Measurements from ENCODE around the gene CCDC70.

DNA sequence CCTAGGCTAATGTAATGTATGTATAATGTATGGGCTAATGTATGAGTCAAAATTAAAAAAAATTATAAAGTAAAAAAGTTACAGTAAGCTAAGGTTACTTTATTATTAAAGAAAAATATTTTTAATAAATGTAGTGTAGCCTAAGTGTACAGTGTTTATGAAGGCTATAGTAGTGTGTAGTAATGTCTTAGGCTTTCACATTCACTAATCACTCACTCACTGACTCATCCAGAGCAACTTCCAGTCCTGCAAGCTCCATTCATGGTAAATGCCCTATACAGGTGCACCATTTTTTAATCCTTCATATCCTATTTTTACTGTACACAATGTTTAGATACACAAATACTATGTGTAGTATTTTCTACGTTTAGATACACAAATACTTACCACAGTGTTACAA, 15.0 kb upstream of the CCDC70 start:
- TF ChIP-seq, protein P1, sequence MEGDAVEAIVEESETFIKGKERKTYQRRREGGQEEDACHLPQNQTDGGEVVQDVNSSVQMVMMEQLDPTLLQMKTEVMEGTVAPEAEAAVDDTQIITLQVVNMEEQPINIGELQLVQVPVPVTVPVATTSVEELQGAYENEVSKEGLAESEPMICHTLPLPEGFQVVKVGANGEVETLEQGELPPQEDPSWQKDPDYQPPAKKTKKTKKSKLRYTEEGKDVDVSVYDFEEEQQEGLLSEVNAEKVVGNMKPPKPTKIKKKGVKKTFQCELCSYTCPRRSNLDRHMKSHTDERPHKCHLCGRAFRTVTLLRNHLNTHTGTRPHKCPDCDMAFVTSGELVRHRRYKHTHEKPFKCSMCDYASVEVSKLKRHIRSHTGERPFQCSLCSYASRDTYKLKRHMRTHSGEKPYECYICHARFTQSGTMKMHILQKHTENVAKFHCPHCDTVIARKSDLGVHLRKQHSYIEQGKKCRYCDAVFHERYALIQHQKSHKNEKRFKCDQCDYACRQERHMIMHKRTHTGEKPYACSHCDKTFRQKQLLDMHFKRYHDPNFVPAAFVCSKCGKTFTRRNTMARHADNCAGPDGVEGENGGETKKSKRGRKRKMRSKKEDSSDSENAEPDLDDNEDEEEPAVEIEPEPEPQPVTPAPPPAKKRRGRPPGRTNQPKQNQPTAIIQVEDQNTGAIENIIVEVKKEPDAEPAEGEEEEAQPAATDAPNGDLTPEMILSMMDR (tag by site-specific recombination; IDR thresholded peaks at IDR 0.05) = no peak
- no peak for TF ChIP-seq ZNF2 (tag by site-specific recombination; IDR thresholded peaks at IDR 0.05)
- no peak for TF ChIP-seq ZNF792 (tag by site-specific recombination; IDR thresholded peaks at IDR 0.05)
- TF ChIP-seq, protein P2, sequence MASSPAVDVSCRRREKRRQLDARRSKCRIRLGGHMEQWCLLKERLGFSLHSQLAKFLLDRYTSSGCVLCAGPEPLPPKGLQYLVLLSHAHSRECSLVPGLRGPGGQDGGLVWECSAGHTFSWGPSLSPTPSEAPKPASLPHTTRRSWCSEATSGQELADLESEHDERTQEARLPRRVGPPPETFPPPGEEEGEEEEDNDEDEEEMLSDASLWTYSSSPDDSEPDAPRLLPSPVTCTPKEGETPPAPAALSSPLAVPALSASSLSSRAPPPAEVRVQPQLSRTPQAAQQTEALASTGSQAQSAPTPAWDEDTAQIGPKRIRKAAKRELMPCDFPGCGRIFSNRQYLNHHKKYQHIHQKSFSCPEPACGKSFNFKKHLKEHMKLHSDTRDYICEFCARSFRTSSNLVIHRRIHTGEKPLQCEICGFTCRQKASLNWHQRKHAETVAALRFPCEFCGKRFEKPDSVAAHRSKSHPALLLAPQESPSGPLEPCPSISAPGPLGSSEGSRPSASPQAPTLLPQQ (tag by site-specific recombination; IDR thresholded peaks at IDR 0.05) = no peak
- no peak for TF ChIP-seq ZNF558 (tag by site-specific recombination; IDR thresholded peaks at IDR 0.05)
- no peak for TF ChIP-seq ZBTB7A (tag by site-specific recombination; IDR thresholded peaks at IDR 0.05; ENCODE audit: low read depth)
- TF ChIP-seq ZNF302 (tag by site-specific recombination; IDR thresholded peaks at IDR 0.05; ENCODE audit: low read depth) = no peak
- no peak for TF ChIP-seq ZNF555 (tag by site-specific recombination; conservative IDR thresholded peaks at IDR 0.05)

Measured in HEK293 (cell line).